GM10266 (cell line): Measurements from ENCODE around the gene ACTN4.

Experiments used
- DNase-seq: peaks from one replicate; pipeline ENCODE4 v3.0.0; 2012; ENCODE audit errors: extremely low spot score
- TF ChIP-seq, protein P1 (sequence below): IDR thresholded peaks from 2 replicates; pipeline ENCODE4 v1.5.1; 2012; ENCODE audit warnings: mild to moderate bottlenecking, low read depth; ENCODE audit not compliant: control insufficient read depth, insufficient read depth; ENCODE audit errors: missing control alignments

ACTN4 gene

DNA sequence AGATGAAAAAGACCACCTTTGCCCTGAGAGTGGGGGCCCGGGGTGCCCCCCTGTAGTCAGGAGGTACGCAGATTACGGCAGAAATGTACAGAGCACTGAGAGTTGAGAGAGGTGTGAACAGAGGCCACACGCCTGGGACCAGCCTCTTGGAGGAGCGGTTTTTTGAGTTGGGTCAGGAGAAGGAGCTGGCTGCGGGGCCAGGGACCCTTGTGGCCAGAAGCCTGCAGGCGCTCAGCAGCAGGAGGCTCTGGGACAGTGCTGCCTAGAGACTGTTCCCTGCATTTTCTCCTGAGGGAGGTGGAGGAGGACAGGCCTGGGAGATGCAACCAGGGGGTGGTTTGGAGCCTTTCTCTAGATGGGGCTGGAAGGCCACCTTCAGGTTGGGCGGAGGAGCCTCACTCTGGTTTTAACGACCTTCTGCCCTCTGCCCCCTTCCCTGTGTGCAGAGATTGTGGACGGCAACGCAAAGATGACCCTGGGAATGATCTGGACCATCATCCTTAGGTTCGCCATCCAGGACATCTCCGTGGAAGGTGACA, 57.1 kb downstream of the ACTN4 start:
- TF ChIP-seq, protein P1, sequence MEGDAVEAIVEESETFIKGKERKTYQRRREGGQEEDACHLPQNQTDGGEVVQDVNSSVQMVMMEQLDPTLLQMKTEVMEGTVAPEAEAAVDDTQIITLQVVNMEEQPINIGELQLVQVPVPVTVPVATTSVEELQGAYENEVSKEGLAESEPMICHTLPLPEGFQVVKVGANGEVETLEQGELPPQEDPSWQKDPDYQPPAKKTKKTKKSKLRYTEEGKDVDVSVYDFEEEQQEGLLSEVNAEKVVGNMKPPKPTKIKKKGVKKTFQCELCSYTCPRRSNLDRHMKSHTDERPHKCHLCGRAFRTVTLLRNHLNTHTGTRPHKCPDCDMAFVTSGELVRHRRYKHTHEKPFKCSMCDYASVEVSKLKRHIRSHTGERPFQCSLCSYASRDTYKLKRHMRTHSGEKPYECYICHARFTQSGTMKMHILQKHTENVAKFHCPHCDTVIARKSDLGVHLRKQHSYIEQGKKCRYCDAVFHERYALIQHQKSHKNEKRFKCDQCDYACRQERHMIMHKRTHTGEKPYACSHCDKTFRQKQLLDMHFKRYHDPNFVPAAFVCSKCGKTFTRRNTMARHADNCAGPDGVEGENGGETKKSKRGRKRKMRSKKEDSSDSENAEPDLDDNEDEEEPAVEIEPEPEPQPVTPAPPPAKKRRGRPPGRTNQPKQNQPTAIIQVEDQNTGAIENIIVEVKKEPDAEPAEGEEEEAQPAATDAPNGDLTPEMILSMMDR = no peak
- DNase-seq = no peak

GRCh38 chr19:38705197-38706019, 58.0 kb downstream of the ACTN4 start:
- DNase-seq = no peak

GRCh38 chr19:38706792-38707511, 59.5 kb downstream of the ACTN4 start:
- no peak for DNase-seq
- TF ChIP-seq, protein P1 = no peak

More at GRCh38 chr19:38705197-38706019, 58.0 kb downstream of the ACTN4 start:
- TF ChIP-seq, protein P1 = no peak

- TF ChIP-seq, protein P1 = no peak
- no peak for DNase-seq
These were observed 60.2 kb downstream of the ACTN4 start for GRCh38 chr19:38707512-38708114.

DNA sequence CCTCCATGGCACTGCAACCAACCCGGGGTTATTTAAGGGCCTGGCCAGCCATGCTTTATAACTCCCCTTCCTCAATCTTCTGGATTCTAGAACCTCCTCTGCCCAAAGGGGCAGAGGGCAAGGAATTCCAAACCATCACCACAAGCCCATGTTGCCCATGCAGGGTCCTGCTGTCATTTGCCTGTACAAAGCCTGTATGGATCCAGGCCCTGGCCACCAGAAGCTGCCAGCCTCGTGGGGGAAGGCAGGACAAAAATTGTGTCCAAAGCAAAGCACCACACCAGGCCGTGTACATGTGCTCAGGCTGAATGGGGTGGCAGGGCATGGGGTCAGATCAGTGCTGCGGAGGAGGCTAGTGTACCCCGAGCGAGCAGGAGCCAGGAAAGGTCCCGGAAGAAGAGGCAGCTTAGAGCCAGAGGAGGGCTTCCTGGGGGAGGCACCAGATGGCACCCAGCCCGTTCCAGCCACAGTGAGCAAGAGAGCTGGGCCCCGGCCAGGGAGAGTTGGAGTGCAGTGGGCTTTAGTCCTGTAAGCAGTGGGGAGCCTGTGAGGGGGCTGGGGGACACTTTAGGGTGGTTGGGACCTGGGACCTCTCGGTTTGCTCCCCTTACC, 61.1 kb downstream of the ACTN4 start:
- DNase-seq = no peak
- TF ChIP-seq, protein P1 = no peak

DNA sequence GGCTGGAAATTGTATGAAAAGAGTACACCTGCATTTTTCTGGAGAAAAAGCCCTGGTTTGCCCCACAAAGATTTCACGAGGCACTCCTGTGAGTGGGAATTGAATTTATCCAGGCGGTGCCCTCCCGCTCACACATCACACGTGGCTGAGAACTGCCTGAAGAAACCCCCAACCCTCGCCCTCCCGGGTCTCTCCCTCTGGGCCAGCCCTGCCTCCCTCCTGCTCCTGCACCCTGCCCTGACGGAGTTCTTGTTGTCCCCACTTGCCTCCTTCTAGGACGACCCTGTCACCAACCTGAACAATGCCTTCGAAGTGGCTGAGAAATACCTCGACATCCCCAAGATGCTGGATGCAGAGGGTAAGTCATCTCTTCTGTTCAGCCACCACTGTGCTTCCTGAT, 61.7 kb downstream of the ACTN4 start:
- no peak for DNase-seq
- TF ChIP-seq, protein P1 = no peak
